Thyroid gland (tissue), 4 donors: ENCODE results near the gene C3orf49.

Experiments used
- CTCF ChIP-seq, 6 experiments: fragments of 200-600 bp in 3 of 6; fragments of 450-650 bp in 3 of 6; sonication (generic) in 3 of 6; IDR thresholded peaks; one replicate each; pipeline ENCODE4 v1.5.1; 2016 to 2019; ENCODE audit warnings: antibody characterized with exemption in 6 of 6, mild to moderate bottlenecking in 2 of 6, inconsistent platforms in 1 of 6, moderate library complexity in 1 of 6
- POLR2A ChIP-seq, 2 donors: fragments of 450-650 bp; IDR thresholded peaks; one replicate each; pipeline ENCODE4 v1.6.1; 2017; ENCODE audit warnings: antibody characterized with exemption in 2 of 2, mild to moderate bottlenecking in 2 of 2, moderate library complexity in 1 of 2

GRCh38 chr3:63872135-63872924 is 53.2 kb downstream of the C3orf49 start:
- TF ChIP-seq CTCF (IDR thresholded peaks at IDR 0.05), result no peak
- TF ChIP-seq POLR2A (IDR thresholded peaks at IDR 0.05), result no peak
